ENCODE results near the gene IFNAR2.

DNA sequence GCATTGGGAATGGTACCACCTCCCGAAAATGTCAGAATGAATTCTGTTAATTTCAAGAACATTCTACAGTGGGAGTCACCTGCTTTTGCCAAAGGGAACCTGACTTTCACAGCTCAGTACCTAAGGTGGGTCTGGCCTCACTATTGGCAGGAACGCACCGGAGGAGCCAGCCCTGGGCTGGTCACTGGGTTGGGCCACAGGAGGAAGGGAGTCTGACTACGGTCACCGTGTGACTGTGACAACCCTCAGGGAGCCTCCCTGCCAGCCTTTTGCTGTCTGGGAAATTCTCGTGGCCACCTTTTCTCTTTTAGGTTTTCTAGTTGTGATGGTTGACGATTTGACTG, 38.6 kb downstream of the IFNAR2 start:
- TF ChIP-seq EZH2 (IDR thresholded peaks at IDR 0.05), result no peak
- TF ChIP-seq POLR2AphosphoS5 (IDR thresholded peaks at IDR 0.05; ENCODE audit: borderline replicate concordance, low read depth, low read length), result no peak
- no peak for TF ChIP-seq FOXP2 (optimal IDR thresholded peaks at IDR 0.05; ENCODE audit: control extremely low read depth, extremely low read length, insufficient read depth)
